Choroid plexus epithelial cell (primary cell): ENCODE data around the gene CERS3.

ENCODE experiments used
- DNase-seq: peaks from one replicate; pipeline ENCODE4 v3.0.0-alpha.2; 2010; ENCODE audit warnings: low read depth
- H3K4me3 ChIP-seq: 2 replicates; pipeline ENCODE4 v1.5.1; 2011; ENCODE audit warnings: low read depth, mild to moderate bottlenecking, control low read depth, low read length, moderate library complexity
- TF ChIP-seq, protein P1 (sequence below): conservative IDR thresholded peaks from 2 replicates; pipeline ENCODE4 v1.5.1; 2011; ENCODE audit warnings: low read depth, mild to moderate bottlenecking, control low read depth, inconsistent platforms, low read length, moderate library complexity

The CERS3 gene

DNA sequence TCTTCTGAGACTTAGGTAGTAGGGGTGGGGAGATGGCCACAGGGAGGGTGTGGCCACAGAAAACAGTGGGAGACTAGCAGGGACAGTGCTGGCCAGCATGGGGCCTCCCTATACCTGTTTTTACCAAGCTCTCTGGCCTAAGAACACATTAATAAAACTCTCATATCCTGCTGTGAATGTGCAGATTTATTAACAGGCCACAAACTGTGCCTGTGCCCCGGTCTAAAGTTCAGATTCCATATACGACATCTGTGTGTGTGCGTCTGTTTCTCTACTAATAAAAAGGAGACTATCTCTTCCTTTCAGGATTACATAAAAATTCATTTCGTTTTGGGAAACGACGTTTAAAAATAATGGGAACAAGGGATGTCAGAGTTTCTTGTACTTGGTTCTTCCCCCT is 94.2 kb downstream of the CERS3 start:
- TF ChIP-seq, protein P1, sequence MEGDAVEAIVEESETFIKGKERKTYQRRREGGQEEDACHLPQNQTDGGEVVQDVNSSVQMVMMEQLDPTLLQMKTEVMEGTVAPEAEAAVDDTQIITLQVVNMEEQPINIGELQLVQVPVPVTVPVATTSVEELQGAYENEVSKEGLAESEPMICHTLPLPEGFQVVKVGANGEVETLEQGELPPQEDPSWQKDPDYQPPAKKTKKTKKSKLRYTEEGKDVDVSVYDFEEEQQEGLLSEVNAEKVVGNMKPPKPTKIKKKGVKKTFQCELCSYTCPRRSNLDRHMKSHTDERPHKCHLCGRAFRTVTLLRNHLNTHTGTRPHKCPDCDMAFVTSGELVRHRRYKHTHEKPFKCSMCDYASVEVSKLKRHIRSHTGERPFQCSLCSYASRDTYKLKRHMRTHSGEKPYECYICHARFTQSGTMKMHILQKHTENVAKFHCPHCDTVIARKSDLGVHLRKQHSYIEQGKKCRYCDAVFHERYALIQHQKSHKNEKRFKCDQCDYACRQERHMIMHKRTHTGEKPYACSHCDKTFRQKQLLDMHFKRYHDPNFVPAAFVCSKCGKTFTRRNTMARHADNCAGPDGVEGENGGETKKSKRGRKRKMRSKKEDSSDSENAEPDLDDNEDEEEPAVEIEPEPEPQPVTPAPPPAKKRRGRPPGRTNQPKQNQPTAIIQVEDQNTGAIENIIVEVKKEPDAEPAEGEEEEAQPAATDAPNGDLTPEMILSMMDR, result no peak
- no peak overlapping the region for H3K4me3 ChIP-seq
- no peak for DNase-seq

DNA sequence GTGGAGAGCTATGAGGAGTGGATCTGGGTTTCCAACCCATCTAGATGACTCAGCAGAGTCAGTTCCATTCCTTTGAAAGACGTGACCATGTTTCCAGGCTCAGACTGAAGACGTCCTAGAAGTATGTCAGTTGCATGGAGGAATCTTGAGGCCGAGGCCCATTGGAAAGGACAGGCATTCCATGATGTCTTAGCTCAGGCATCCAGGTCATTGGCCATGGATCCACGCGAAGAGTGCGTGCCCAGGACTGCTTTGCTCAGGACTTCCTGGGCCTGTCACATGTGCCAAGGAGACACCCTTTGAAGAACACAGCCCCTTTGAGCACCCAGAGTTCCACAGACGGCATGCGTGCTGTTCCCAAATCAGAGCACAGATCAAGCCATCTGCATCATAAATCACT is 94.7 kb downstream of the CERS3 start:
- H3K4me3 ChIP-seq, result no peak overlapping the region
- no peak for DNase-seq
- TF ChIP-seq, protein P1, result no peak

DNA sequence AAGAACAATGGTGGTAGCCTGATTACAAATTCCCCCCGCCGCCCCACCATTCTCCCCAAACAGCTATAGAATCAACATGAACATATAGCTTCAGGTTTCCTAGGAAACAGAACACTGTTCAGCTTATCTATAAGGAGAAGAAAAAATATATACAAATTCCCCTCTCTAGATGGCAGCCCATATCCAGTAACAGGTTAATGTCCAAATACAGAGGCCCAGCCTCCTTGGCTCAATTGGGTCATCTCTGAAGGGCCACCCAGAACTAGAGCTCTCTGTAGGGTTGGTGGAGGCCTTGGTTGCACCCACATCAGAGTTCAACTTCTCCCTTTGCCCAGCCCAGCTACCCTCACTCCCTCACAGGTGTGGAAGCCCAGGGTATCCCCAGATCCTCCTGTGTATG is 95.4 kb downstream of the CERS3 start:
- DNase-seq, result no peak
- TF ChIP-seq, protein P1, result no peak
- no peak overlapping the region for H3K4me3 ChIP-seq

DNA sequence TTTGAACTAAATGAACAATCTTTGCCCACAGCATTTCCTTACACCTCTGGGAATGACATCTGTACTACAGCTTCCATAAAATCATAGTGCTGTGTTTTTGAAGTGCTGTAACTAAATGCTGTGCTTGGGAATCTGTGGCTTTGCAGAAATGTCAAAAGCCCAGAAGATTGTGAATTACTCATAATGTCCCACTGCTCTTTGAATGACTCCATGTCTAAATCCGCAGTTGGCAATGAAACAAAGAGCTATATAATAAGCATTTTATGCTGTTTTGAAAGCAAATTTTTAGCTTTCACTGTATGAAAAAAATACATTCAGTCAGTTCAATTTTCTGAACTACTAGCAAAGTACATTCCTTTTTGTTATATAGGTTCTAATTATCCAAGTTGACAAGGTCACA is 98.3 kb downstream of the CERS3 start:
- DNase-seq, result no peak
- TF ChIP-seq, protein P1, result no peak
- no peak overlapping the region for H3K4me3 ChIP-seq

DNA sequence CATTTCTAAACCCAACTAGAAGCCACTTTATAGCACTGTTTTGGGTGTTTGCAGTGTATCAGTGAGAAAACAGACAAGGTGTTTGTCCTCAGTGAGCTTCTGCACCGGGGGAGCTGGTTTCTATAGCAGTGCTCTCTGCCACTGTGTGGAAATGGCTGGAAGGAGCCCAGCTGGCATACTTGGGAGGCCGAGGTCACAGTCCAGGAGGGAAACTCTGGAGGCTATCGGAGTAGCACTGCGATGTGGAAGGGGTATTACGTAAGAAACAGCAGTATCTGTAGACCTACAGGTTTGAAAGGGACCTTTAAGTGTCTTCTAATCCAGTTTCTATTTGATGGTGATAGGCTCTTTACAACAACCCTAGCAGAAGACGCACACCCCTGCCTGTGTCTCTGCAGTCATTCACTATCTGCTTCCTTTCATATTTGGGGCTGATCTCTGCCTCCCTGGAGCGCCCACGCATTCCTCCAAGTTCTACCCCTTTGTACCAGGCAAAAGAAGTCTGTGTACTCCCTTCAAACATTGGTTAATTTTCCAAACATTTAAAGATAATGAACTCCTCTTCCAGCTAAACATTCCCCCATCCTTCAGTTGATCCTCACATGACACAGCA is 99.5 kb downstream of the CERS3 start:
- H3K4me3 ChIP-seq, result no peak overlapping the region
- TF ChIP-seq, protein P1, result no peak

DNA sequence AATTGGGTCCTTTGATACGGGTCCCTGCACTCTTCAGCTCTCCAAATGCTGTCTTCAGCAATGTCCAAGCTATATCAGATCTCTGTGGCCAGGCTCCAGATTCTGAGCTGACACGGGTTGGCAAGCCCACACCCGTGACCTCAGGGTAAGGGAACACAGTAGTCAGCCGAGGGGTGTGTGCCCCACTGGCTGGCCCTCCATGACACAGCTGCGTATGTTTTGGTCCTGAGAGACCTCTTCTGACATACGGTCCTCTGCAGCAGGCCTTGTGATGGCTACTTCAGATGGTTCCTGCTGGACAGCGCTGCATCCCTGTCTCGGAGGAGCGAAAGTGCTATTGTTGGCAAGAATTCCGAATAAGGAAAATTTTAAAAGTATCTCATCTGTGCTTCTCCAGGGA is 101.8 kb downstream of the CERS3 start:
- no peak overlapping the region for H3K4me3 ChIP-seq
- no peak for DNase-seq
- TF ChIP-seq, protein P1, result no peak

More for the DNA sequence above, 99.5 kb downstream of the CERS3 start:
- no peak for DNase-seq

DNA sequence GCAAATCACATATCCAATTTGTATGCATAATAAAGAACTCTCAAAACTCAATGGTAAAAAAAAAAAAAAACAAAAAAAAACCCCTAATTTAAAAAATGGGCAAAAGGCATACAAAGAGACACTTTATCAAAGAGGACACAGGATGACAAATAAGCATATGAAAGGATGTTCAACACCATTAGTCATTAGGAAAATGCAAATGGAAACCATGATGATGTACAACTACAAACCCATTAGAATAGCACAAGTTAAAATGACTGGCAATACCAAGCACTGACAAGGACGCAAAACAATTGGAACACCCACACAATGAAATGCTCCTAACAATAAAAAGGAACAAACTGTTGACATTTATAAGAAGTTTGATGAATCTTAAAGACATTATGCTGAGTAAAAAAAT is 123.6 kb downstream of the CERS3 start:
- TF ChIP-seq, protein P1, result no peak
- no peak overlapping the region for H3K4me3 ChIP-seq
- no peak for DNase-seq
